Gastrocnemius medialis (tissue), 4 donors: Measurements from ENCODE around the gene NID1. TPM values are rescaled to one million over a fixed set of nuclear protein-coding genes. Genes with fewer than 3 reads are reported as not detected.
A peak's percentile ranks its signal among the peaks of the same experiment; 100 is the strongest.

Experiments used
- ATAC-seq, 2 donors: fragments of 150-250 bp; one replicate each; pipeline ENCODE4 v1.9.1; 2016
- DNase-seq, 2 donors: peaks; one replicate each; pipeline ENCODE4 v3.0.0-alpha.2; 2019
- H3K27ac ChIP-seq, 4 donors: fragments of 200-600 bp; sonication (generic); 1 replicate in 1 of 4; 2 replicates in 3 of 4; pipeline ENCODE4 v1.5.1; 2016 to 2018; ENCODE audit warnings: mild to moderate bottlenecking in 2 of 4, moderate library complexity in 1 of 4
- H3K27me3 ChIP-seq, 3 donors: fragments of 200-600 bp; sonication (generic) in 2 of 3; 1 replicate in 1 of 3; 2 replicates in 2 of 3; pipeline versions ENCODE4 v1.5.1 to v1.6.0; 2016 to 2019; ENCODE audit warnings: mild to moderate bottlenecking in 1 of 3, moderate library complexity in 1 of 3
- H3K36me3 ChIP-seq, 2 donors: fragments of 200-600 bp; sonication (generic) in 1 of 2; one replicate each; pipeline ENCODE4 v1.5.1; 2017 to 2018
- H3K4me1 ChIP-seq, 2 donors: fragments of 200-600 bp; sonication (generic) in 1 of 2; one replicate each; pipeline ENCODE4 v1.5.1; 2016 to 2017; ENCODE audit warnings: mild to moderate bottlenecking in 2 of 2
- H3K4me3 ChIP-seq, 4 donors: fragments of 200-600 bp; sonication (generic) in 3 of 4; 1 replicate in 1 of 4; 2 replicates in 3 of 4; pipeline ENCODE4 v1.5.1; 2016 to 2019; ENCODE audit warnings: mild to moderate bottlenecking in 2 of 4
- H3K9me3 ChIP-seq, 3 donors: fragments of 200-600 bp; sonication (generic) in 2 of 3; 1 replicate in 1 of 3; 2 replicates in 2 of 3; pipeline ENCODE4 v1.5.1; 2016 to 2019
- POLR2A ChIP-seq, 2 donors: fragments of 450-650 bp; IDR thresholded peaks; one replicate each; pipeline ENCODE4 v1.6.1; 2017; ENCODE audit warnings: antibody characterized with exemption in 2 of 2, mild to moderate bottlenecking in 2 of 2, moderate library complexity in 2 of 2
- in situ Hi-C, 4 donors: fragments of 200-750 bp; cut with MboI; loops; one replicate each; pipeline versions ENCODE4 v1.15.0 to v1.8.0; 2017; ENCODE audit warnings: low sequenced_read_pairs in 4 of 4
- intact Hi-C: fragments of 100-400 bp; cut with DNase I; formaldehyde crosslinking; loops from one replicate; pipeline ENCODE4 v1.15.1; 2023; ENCODE audit warnings: low total_unique reads
- total RNA-seq, 4 donors: library from RNA; depleted of rRNA; stranded (reverse); fragments of >200 nt; gene quantifications; one replicate each; pipeline versions ENCODE4 v1.1.0 to v1.2.3, GENCODE V29; 2016
- TF ChIP-seq, protein P1 (sequence below), 5 experiments: fragments of 450-650 bp in 3 of 5; fragments of 200-600 bp in 2 of 5; sonication (generic) in 2 of 5; IDR thresholded peaks in 4 of 5; conservative IDR thresholded peaks in 1 of 5; 1 replicate in 4 of 5; 2 replicates in 1 of 5; pipeline ENCODE4 v1.5.1; 2016 to 2019; ENCODE audit warnings: antibody characterized with exemption in 5 of 5, mild to moderate bottlenecking in 3 of 5, moderate library complexity in 3 of 5

The NID1 gene
- total RNA-seq, 4 donors from 2014 or later, result 33.7 to 79.0 (median 51.7) TPM

DNA sequence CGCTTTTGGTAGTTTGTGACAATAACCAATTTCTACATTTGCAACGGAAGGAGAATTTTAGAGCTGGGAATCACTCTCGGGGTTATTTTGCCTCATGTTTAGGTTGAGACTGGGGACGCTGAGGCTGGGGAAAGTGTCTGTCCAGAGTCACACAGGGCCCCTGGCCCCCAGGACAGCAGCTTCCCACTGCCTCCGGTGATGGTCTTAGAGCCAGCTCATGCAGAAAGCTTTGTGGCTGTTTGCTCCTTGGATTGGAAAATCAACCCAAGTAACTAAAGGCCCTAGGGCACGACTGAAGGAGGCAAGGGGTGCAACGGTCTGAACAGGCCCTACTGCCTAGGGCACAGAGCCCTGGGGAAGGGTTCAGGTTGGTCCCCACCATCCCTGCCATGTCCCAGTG, 72.0 kb downstream of the NID1 start:
- TF ChIP-seq, protein P1, sequence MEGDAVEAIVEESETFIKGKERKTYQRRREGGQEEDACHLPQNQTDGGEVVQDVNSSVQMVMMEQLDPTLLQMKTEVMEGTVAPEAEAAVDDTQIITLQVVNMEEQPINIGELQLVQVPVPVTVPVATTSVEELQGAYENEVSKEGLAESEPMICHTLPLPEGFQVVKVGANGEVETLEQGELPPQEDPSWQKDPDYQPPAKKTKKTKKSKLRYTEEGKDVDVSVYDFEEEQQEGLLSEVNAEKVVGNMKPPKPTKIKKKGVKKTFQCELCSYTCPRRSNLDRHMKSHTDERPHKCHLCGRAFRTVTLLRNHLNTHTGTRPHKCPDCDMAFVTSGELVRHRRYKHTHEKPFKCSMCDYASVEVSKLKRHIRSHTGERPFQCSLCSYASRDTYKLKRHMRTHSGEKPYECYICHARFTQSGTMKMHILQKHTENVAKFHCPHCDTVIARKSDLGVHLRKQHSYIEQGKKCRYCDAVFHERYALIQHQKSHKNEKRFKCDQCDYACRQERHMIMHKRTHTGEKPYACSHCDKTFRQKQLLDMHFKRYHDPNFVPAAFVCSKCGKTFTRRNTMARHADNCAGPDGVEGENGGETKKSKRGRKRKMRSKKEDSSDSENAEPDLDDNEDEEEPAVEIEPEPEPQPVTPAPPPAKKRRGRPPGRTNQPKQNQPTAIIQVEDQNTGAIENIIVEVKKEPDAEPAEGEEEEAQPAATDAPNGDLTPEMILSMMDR (IDR thresholded peaks at IDR 0.05 in 4 of 5, conservative IDR thresholded peaks at IDR 0.05 in 1 of 5), result no peak
- TF ChIP-seq POLR2A (IDR thresholded peaks at IDR 0.05), result no peak
- no peak overlapping the region for H3K27ac ChIP-seq
- DNase-seq (no peak), ATAC-seq (no peak)
- intact Hi-C loops (no loop called here), in situ Hi-C loops (no loop called here)
- H3K36me3 ChIP-seq, result peaks cover 0 to 8% of the 10 kb centered on the region in 2 donors
- H3K4me1 ChIP-seq, result no peaks in the 10 kb centered on the region
- H3K4me3 ChIP-seq, result no peak overlapping the region
- no peaks in the 10 kb centered on the region for H3K9me3 ChIP-seq
- no peaks in the 10 kb centered on the region for H3K27me3 ChIP-seq

DNA sequence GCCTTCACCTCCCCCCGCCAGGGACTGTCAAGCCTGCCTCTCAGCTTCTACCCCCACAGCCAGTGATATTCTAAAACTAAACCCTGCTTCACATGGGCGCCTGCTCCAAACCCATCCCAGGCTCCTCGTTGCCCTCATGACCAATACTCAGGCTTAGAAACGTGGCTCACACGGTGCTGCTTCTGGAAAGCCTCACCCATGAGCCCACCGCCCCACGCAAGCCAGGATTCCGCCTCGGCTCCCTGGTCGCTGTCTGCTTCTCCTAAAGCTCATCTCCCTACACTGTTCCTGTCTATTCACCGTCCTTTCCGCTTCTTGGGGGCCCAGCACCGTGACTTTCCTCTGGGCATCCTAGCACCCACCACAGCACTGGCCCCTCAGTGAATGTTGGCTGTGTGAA, 72.5 kb downstream of the NID1 start:
- H3K27me3 ChIP-seq, result no peaks in the 10 kb centered on the region
- peaks cover 0 to 8% of the 10 kb centered on the region in 2 donors for H3K36me3 ChIP-seq
- in situ Hi-C loops (no loop called here), intact Hi-C loops (no loop called here)
- no peak overlapping the region for H3K4me3 ChIP-seq
- H3K4me1 ChIP-seq, result no peaks in the 10 kb centered on the region
- no peak overlapping the region for H3K27ac ChIP-seq
- ATAC-seq (no peak), DNase-seq (no peak)
- TF ChIP-seq, protein P1 (IDR thresholded peaks at IDR 0.05 in 4 of 5, conservative IDR thresholded peaks at IDR 0.05 in 1 of 5), result no peak
- no peak for TF ChIP-seq POLR2A (IDR thresholded peaks at IDR 0.05)
- no peaks in the 10 kb centered on the region for H3K9me3 ChIP-seq

DNA sequence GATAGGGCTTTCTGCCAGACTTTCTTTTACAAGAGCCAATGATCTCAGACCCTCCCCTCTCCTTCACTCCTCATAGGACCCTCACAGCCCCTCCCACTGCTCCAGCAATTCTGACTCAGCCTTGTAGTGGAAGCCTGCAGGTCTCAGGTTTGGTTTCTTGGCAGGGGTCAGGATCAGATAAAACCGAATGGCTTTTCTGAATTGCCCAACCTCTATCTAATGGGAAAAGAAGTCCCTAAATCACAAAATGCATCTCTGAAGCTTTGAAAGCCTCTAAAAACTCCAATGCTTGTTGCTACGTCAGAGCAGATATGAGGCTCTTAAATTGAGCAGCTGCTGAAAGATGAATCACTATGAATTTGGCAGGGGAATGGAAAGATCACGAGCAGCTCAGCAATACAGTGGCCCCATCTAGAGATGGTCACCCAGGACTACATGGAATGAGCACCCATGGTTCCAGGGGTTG, 74.5 kb downstream of the NID1 start:
- Histone ChIP-seq H3K27me3 (no peaks in the 10 kb centered on the region), H3K4me3 (no peak overlapping the region), H3K36me3 (peaks cover 0 to 8% of the 10 kb centered on the region in 2 donors), H3K27ac (peak overlapping the region in 1 of 4 donors; percentile 29), H3K4me1 (no peaks in the 10 kb centered on the region), H3K9me3 (no peaks in the 10 kb centered on the region)
- TF ChIP-seq, protein P1 (IDR thresholded peaks at IDR 0.05 in 4 of 5, conservative IDR thresholded peaks at IDR 0.05 in 1 of 5), result no peak
- TF ChIP-seq POLR2A (IDR thresholded peaks at IDR 0.05), result no peak
- no peak for DNase-seq
- in situ Hi-C loops, result no loop called here
- ATAC-seq, result no peak
- intact Hi-C loops, result no loop called here

DNA sequence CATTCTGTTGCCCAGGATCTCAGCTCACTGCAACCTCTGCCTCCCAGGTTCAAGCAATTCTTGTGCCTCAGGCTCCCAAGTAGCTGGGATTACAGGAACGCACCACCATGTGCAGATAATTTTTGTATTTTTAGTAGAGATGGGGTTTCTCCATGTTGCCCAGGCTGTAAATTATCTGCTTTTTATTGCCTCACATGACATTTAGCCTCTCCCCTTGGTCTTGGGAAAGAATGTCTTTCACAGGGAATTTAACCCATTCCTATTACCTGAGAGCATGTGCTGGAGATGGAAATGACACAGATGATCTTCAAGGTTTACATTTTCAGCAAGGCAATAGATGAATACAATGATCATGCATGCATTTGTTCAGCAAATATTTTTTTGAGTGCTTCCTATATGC, 75.8 kb downstream of the NID1 start:
- ATAC-seq (no peak), DNase-seq (no peak)
- in situ Hi-C loops, result no loop called here
- H3K9me3 ChIP-seq, result no peaks in the 10 kb centered on the region
- peaks cover 0 to 8% of the 10 kb centered on the region in 2 donors for H3K36me3 ChIP-seq
- no peak overlapping the region for H3K4me3 ChIP-seq
- intact Hi-C loops, result no loop called here
- H3K27ac ChIP-seq, result no peak overlapping the region
- no peak for TF ChIP-seq POLR2A (IDR thresholded peaks at IDR 0.05)
- TF ChIP-seq, protein P1 (IDR thresholded peaks at IDR 0.05 in 4 of 5, conservative IDR thresholded peaks at IDR 0.05 in 1 of 5), result no peak
- no peaks in the 10 kb centered on the region for H3K27me3 ChIP-seq
- H3K4me1 ChIP-seq, result no peaks in the 10 kb centered on the region

DNA sequence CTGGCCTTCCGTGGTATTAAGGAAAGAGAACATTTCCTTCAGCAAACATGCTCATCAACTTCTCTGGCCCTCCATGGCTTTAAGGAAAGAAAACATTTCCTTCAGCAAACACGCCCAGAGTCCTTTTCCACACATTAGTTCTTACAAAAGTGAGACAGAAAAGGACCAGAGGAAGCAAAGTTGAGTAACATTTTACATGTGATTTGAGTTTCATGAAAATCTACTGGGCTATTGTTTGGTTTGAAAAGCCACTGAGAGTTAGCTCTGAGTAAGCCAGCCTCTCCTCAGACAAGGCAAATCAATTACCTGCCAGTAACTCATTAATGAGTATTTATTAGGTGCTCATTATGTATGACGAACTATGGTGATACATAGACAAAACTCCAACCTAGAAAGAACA, 78.0 kb downstream of the NID1 start:
- intact Hi-C loops, result no loop called here
- Histone ChIP-seq H3K27ac (peak overlapping the region; percentile 2 to 46 (median 33)), H3K4me1 (no peaks in the 10 kb centered on the region), H3K4me3 (no peak overlapping the region), H3K27me3 (no peaks in the 10 kb centered on the region), H3K9me3 (no peaks in the 10 kb centered on the region), H3K36me3 (no peaks in the 10 kb centered on the region)
- in situ Hi-C loops, result no loop called here
- ATAC-seq, result no peak
- no peak for DNase-seq
- TF ChIP-seq POLR2A (IDR thresholded peaks at IDR 0.05), result no peak
- TF ChIP-seq, protein P1 (IDR thresholded peaks at IDR 0.05 in 4 of 5, conservative IDR thresholded peaks at IDR 0.05 in 1 of 5), result no peak
